Putamen (tissue), 1 donor: ENCODE measurements around the gene MOCS1.
"Not testable (repeated sequence)": the region's sequence is repeated elsewhere in the genome, so short reads cannot be mapped to it uniquely, and the experiment has no call there.

Experiments
- DNase-seq: peaks from one replicate; pipeline ENCODE4 v3.0.0-alpha.2; 2016; ENCODE audit warnings: low spot score

Gene MOCS1

DNA sequence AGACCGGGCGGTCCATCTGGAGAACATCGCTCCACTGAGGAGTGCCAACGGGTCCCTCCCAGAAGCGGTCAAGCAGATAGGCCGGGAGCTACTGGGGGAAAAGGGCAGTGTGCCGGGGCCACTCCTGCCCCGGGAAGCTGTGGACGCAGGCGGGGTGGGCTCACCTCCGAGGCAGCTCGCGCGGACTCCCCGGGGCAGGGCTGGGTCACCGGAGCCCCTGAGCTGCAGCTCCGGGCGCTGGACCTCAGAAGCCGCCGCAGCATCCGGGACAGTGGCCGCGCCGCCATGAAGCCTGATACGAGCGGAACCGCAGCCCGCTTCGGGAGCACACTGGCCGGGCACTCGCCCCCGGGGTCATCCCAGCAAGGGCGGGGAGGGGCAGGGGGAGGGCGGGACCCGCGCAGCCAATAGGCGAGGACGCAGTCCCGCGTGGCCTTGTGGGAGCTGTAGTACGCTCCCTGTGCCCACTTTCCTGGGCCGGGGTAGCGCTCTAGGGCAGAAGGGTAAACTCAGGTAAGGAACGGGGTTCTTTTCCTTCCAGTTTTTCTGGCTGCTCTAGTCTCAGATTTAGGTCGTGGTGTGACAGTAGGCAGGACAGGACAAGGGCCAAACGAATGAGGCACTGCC lies at the start of gene MOCS1:
TSS of gene MOCS1 (minus strand) at position 332 of the 627 bp plus-strand sequence. CDS start at position 287, 45 bp downstream.
- DNase-seq = peak; percentile 88

GRCh38 chr6:39984051-39984450 lies 49.8 kb upstream of the MOCS1 start:
- DNase-seq = no peak

GRCh38 chr6:39983193-39983592 lies 48.9 kb upstream of the MOCS1 start:
- DNase-seq = no peak

- no peak for DNase-seq
These were observed 48.5 kb upstream of the MOCS1 start for GRCh38 chr6:39982720-39983119.

DNA sequence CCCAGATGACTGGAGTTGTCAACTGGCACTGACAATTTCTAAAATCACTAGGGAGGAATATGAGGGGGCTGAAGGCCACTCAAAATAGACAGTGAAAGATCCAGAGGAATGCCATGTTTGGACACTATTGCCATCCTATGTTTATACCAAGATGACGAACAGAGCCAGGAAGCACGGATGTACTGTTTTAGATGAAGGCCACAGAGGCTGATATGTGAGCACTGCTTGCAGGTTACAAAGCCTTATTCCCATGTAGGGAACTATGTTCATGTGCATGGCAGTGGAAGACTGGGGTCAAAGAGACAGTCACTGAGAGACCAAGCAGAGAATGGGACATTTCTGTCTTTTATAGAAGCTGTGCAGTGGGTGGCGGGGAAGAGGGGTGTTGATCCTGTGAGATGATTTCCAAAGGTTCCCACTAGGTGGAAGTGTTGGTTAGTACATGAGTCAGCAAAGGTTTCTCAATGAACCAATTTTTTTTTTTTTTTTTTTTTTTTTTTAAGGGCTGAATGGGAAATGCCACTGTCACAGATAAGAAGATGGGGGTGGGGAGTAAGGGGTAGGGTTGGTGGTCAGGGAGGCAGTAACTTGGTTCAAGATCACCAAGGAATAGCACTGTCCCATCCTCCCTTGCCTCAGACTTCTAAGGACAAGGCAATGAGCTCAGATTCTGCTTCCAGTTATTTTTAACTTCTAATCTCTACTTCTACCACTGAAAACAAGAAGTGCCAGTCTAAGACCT lies 46.7 kb upstream of the MOCS1 start:
- peak; percentile 25 for DNase-seq

- DNase-seq = no peak
These were observed 45.4 kb upstream of the MOCS1 start for GRCh38 chr6:39979461-39980328.

DNA sequence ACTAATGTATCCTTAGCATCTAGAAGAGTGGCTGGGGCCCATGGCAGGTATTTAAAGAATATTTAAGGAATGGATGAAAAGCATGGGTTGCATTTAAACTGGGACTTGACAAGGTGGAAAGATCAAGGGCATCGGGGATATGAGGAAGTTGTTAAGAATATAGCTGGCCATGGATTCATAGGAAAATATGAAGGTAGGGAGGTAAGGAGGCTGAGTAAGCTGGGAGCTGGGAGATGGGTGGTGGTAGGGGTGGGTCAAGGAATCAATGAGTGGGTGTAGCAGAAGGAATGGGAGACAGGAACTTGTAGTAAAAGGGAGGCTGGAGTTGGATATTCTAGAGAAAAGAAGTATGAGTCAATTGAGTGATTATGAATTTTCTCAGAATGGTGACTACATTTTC lies 44.0 kb upstream of the MOCS1 start:
- DNase-seq = no peak

DNA sequence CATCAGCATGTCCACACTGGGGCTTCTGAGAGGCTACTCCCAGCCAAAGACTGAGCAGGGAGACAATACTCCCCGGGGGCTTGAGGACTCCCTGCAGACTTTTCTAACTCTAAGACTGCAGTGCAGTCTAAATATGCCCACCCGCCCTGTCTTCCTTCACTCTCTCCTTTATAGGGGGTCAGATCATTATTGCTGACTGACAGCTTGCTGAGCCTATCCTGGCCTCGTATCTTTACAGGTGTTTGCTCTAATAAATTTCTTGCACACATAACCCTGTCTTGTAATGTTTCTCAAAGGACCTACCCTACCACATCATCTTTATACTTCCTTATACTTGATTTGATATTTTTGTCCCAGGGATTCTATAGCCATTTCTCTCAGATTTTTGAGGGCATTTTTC lies 39.4 kb upstream of the MOCS1 start:
- DNase-seq = no peak

- DNase-seq = not testable (repeated sequence)
These were observed 38.5 kb upstream of the MOCS1 start for GRCh38 chr6:39972717-39973116.

- DNase-seq = not testable (repeated sequence)
These were observed 36.9 kb upstream of the MOCS1 start for GRCh38 chr6:39971131-39971530.

DNA sequence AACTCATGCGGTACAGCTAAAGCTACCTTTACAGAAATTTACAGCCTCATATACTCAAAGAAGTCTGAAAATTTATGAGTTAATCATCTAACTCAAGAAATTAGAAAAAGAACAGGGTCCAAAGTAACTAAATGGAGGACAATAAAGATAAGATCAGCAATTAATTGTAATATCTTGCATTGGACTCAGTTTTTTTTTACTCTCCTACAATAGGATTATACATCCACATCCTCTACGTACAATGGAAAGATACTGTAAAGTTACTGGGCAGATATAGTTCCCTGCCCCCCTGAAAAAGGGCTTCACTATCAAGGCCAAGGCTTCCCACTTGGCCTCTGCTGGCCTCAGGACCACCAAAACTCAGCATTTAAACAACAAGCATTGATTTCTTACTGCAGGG lies 31.5 kb upstream of the MOCS1 start:
- no peak for DNase-seq

DNA sequence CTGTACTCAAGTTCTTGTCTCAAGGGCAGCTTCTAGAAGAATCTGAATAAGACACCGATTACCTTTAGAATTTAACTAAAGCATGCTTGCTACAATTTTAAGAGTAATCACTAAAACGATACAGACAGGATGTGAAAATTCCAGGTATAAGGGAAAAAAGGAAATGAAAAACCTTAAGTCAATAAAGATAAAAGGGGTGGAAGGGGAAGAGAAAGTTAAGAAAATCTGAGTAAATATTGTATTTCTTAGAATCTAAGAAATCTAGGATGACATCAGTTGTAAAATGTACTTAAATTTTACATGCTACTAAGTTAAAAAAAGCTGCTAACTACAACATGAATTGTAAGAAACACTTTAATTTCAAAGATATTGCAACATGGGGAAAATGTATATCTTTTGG lies 30.3 kb upstream of the MOCS1 start:
- no peak for DNase-seq

DNA sequence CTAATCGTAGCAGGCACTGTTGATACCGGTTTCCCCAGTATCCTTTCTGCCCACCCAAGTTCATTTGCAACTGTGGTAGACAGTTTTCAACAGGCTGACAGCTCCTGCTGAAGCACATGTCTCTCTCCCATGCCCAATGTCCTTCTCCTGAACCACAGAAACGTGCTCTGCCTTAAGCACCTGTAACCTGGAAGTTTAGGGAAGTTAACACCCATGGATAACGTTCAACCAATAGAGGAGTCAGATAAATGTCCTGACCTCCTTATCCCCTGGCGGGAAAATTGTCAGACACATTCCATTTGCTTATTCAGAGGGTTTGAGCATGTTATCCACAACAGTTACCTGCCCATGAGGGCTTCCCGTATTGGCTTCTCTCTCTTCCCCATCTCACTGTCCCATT lies 29.8 kb upstream of the MOCS1 start:
- DNase-seq = no peak

DNA sequence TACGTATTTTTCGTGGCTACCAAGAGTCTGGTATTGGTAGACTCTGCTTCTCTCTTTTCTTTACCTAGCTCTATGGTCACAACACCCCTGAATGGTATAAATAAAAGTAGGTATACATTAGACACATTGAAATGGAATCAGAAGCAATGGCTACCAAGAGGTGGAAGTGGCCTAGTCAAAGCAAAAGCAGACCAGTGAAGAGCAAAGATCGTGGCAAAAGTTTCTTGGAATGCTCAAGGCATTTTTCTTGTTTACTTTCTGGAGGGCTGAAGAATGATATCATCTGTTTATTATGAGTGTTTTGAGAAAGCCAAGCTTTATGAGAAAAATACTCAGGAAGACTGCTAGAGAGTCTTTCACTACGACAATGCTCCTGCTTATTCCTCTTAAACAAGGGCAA lies 28.6 kb upstream of the MOCS1 start:
- DNase-seq = no peak

GRCh38 chr6:39961178-39961577 lies 26.9 kb upstream of the MOCS1 start:
- DNase-seq = no peak

GRCh38 chr6:39958947-39959346 lies 24.7 kb upstream of the MOCS1 start:
- DNase-seq = no peak

DNA sequence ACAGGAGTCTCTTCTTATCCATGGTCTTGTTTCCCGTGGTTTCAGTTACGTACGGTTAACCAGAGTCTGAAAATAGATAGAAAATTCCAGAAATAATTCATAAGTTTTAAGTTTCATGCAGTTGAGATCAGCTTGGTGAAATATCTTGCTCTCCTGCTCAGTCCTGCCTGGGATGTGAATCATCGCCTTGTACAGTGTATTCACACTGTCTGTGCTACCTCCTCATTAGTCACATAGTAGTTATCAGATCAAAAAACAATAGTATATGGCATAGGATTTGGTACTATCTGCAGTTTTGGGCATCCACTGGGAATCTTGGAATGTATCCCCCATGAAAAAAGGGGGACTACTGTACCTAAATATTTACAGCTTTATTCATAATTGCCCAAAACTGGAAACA lies 22.7 kb upstream of the MOCS1 start:
- DNase-seq = no peak

DNA sequence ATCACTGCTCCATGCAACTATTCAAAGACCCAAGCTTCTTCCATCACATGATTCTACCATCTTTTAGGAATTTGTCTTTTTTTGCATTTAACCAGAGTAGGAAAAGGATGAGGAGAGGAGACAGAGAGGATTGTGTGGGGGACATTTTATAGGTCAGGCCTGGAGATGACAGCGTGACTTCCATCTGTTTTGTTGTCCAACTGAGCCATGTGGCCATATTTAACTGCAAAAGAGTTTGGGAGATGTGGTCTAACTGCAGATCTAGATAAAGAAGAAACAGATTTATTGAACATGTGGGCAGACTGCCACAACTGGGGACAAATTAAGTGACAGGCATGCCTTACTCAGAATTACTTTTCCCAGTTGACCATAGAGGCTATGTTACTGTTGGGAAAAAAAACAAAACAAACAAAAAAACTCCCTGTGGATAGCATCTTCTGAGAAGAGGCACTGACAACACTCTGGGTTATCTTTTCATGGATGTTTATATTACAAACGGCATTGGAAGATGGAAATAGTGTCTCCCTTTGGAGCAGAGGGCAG lies 18.9 kb upstream of the MOCS1 start:
- DNase-seq = no peak

DNA sequence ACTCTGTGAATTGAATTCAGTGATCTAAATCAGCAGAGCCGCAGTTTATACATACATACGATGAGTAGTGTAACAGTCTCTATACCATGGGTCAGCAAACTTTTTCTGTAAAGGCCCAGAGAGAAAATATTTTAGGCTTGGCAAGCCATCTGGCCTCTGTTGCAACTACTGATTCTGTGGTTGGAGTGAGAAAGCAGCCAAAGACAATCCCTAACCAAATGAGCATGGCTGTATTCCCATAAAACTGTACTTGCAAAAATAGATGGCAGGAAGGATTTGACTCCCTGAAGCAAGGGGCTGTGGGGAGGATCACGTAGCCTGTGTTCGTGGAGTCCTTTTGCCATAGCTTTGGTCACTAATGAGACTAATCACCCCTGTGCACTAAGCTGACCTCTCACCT lies 17.9 kb upstream of the MOCS1 start:
- DNase-seq = no peak

- no peak for DNase-seq
These were observed 17.5 kb upstream of the MOCS1 start for GRCh38 chr6:39951716-39952115.

DNA sequence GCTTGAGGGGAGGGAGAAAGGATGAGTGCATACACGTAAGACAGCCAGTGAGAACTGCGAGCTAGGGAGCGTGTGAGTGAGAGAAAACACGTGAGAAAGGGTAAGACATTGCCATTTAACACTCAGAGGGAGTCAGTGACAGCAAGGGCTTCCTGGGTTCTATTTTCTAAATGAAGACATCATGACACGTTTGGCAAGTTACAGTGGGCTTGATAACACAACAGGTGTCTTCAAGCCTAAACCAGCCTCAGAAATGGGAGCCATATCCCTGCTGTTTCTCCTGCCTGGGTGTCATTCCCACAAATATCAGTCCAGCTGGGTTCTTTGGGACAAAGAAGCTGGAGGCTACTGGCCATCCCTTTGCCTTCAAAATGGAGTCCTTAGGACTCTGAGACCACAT lies 16.9 kb upstream of the MOCS1 start:
- DNase-seq = no peak

DNA sequence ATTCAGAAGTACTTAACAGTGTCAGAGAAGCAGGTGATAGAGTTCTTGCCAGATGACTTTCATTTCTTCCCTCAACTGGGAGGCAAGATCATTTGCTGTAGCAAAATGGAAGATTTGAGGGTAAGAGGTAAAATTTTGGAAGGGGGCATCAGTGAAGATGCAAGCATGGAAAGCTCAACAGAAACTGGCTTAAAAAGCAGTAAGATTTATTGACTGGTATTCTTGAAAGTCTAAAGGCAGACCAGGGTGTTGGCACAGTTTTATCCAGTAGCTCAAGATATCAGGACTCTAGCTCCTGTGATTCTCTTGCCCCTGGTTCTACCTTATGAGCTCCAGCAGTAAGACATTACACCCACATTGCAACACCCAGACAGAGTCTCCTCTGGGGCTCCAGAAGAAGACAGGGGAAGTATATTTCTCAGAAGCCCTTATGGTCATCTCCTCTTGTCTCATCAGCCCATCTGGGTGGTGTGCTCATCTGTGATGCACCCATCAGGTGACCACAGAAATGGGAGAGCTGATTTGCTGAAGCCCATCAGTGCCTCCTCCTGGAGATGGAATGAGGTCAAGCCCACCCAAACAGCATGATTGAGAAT lies 16.0 kb upstream of the MOCS1 start:
- no peak for DNase-seq
